IMR-90 (cell line): ENCODE measurements around the gene RHOB. TPM values are rescaled to one million over a fixed set of nuclear protein-coding genes. Genes with fewer than 3 reads are reported as not detected.

Experiments
- ATAC-seq: fragments of 200-7000 bp; cut with Tn5 transposase; 2 replicates; pipeline ENCODE4 v1.9.1; 2020; ENCODE audit warnings: low read depth, mild to moderate bottlenecking, moderate library complexity
- BruUV-seq: library from RNA; stranded (reverse); fragments of 400-500 nt; replicated peaks from 2 replicates; lab custom pipeline; 2021; lab: Mats Ljungman, UMichigan
- CTCF ChIA-PET: fragments of 300-600 bp; formaldehyde crosslinking; extraction: SDS; loops from one replicate; lab custom pipeline; 2021; ENCODE audit warnings: antibody characterized with exemption; lab: Yijun Ruan, JAX
- POLR2A ChIA-PET: fragments of 300-600 bp; sonication (Branson Sonifier 250); formaldehyde crosslinking; loops from one replicate; lab custom pipeline; 2022; ENCODE audit warnings: antibody characterized with exemption; ENCODE audit not compliant: unreplicated experiment; lab: Charles Lee
- DNase-seq: peaks from one replicate; pipeline ENCODE4 v3.0.0; 2013
- H2AFZ ChIP-seq: replicated peaks from 2 replicates; pipeline ENCODE3; 2013; ENCODE audit warnings: low read length, mild to moderate bottlenecking; ENCODE audit not compliant: poor library complexity
- H2AK5ac ChIP-seq: 2 replicates; pipeline ENCODE4 v1.6.1; 2013; ENCODE audit warnings: low read depth, low read length, inconsistent platforms
- H2AK9ac ChIP-seq: replicated peaks from 2 replicates; pipeline ENCODE3; 2013; ENCODE audit warnings: mild to moderate bottlenecking, low read depth, low read length, moderate library complexity; ENCODE audit not compliant: poor library complexity
- H2BK120ac ChIP-seq: 2 replicates; pipeline ENCODE4 v1.6.1; 2013; ENCODE audit warnings: low read depth, low read length, inconsistent platforms
- H2BK15ac ChIP-seq: 3 replicates; pipeline ENCODE4 v1.6.1; 2013; ENCODE audit warnings: low read depth, low read length, inconsistent platforms
- H2BK20ac ChIP-seq: 2 replicates; pipeline ENCODE4 v1.6.1; 2013; ENCODE audit warnings: low read depth, mild to moderate bottlenecking, inconsistent platforms, low read length, moderate library complexity
- H2BK5ac ChIP-seq: 2 replicates; pipeline ENCODE4 v1.6.1; 2013; ENCODE audit warnings: mild to moderate bottlenecking, low read depth, low read length, inconsistent platforms; ENCODE audit not compliant: poor library complexity, severe bottlenecking
- H3K14ac ChIP-seq: replicated peaks from 2 replicates; pipeline ENCODE4 v1.6.1; 2013; ENCODE audit warnings: low read depth, low read length, inconsistent platforms
- H3K18ac ChIP-seq: 2 replicates; pipeline ENCODE4 v1.6.1; 2013; ENCODE audit warnings: low read depth, low read length, control low read depth
- H3K23ac ChIP-seq: 2 replicates; pipeline ENCODE4 v1.6.1; 2013; ENCODE audit warnings: low read depth, low read length, inconsistent platforms
- H3K27ac ChIP-seq: 2 replicates; pipeline ENCODE4 v1.5.1; 2013; ENCODE audit warnings: mild to moderate bottlenecking, control low read depth, low read length; ENCODE audit not compliant: insufficient read depth
- H3K27me3 ChIP-seq: 2 replicates; pipeline ENCODE4 v1.6.1; 2013; ENCODE audit warnings: low read length; ENCODE audit not compliant: control insufficient read depth, insufficient read depth
- H3K36me3 ChIP-seq: 2 replicates; pipeline ENCODE4 v1.6.1; 2013; ENCODE audit warnings: low read length, mixed read lengths; ENCODE audit not compliant: control insufficient read depth, insufficient read depth
- H3K4ac ChIP-seq: 2 replicates; pipeline ENCODE4 v1.6.1; 2013; ENCODE audit warnings: low read depth, low read length, inconsistent platforms
- H3K4me1 ChIP-seq: 2 replicates; pipeline ENCODE4 v1.6.1; 2013; ENCODE audit warnings: low read length, mixed read lengths; ENCODE audit not compliant: control insufficient read depth, insufficient read depth
- H3K4me2 ChIP-seq: 2 replicates; pipeline ENCODE4 v1.6.1; 2013; ENCODE audit warnings: low read depth, mild to moderate bottlenecking, control low read depth, low read length, moderate library complexity
- H3K4me3 ChIP-seq: 2 replicates; pipeline ENCODE4 v1.5.1; 2013; ENCODE audit warnings: low read depth, mild to moderate bottlenecking, control low read depth, low read length, moderate library complexity; ENCODE audit not compliant: insufficient read depth
- H3K56ac ChIP-seq: 2 replicates; pipeline ENCODE4 v1.6.1; 2013; ENCODE audit warnings: low read length, inconsistent platforms; ENCODE audit not compliant: insufficient read depth; ENCODE audit errors: extremely low read depth
- H3K79me1 ChIP-seq, 2 experiments: 2 replicates each; pipeline ENCODE4 v1.6.1; 2013; ENCODE audit warnings: low read length in 2 of 2, inconsistent platforms in 1 of 2, low read depth in 1 of 2
- H3K9ac ChIP-seq: 2 replicates; pipeline ENCODE4 v1.6.1; 2013; ENCODE audit warnings: low read depth, low read length, control low read depth
- H3K9me1 ChIP-seq: 2 replicates; pipeline ENCODE4 v1.6.1; 2013; ENCODE audit warnings: low read length, inconsistent platforms; ENCODE audit not compliant: insufficient read depth
- H3K9me3 ChIP-seq: 2 replicates; pipeline ENCODE4 v1.6.1; 2013; ENCODE audit warnings: low read length; ENCODE audit not compliant: control insufficient read depth, insufficient read depth
- H4K20me1 ChIP-seq: 2 replicates; pipeline ENCODE4 v1.6.1; 2013; ENCODE audit warnings: low read length, inconsistent platforms; ENCODE audit not compliant: insufficient read depth
- H4K5ac ChIP-seq: 2 replicates; pipeline ENCODE4 v1.6.1; 2013; ENCODE audit warnings: mild to moderate bottlenecking, low read depth, low read length, control low read depth
- H4K8ac ChIP-seq, 2 experiments: 2 replicates each; pipeline ENCODE4 v1.6.1; 2013; ENCODE audit warnings: low read depth in 2 of 2, low read length in 2 of 2, control low read depth in 1 of 2, inconsistent platforms in 1 of 2
- H4K91ac ChIP-seq: 2 replicates; pipeline ENCODE4 v1.6.1; 2013; ENCODE audit warnings: low read depth, low read length, inconsistent platforms; ENCODE audit not compliant: insufficient read depth
- BHLHE40 ChIP-seq: fragments of 150-350 bp; IDR thresholded peaks from 2 replicates; pipeline ENCODE4 v1.6.1; 2016; ENCODE audit warnings: mild to moderate bottlenecking, low read depth, low read length
- CHD1 ChIP-seq: IDR thresholded peaks from 2 replicates; pipeline ENCODE4 v1.6.1; 2012; ENCODE audit warnings: low read depth, low read length, improper control_type of control experiment
- FOS ChIP-seq: fragments of 150-350 bp; IDR thresholded peaks from 2 replicates; pipeline ENCODE4 v1.6.1; 2016; ENCODE audit warnings: low read depth, low read length
- MAZ ChIP-seq: IDR thresholded peaks from 2 replicates; pipeline ENCODE4 v1.6.1; 2012; ENCODE audit warnings: low read depth, mild to moderate bottlenecking, low read length, improper control_type of control experiment, moderate library complexity, borderline replicate concordance
- NFE2L2 ChIP-seq: fragments of 150-350 bp; IDR thresholded peaks from 2 replicates; pipeline ENCODE4 v1.6.1; 2016; ENCODE audit warnings: low read depth, mild to moderate bottlenecking, low read length
- RFX5 ChIP-seq: IDR thresholded peaks from 2 replicates; pipeline ENCODE4 v1.8.0; 2012; ENCODE audit warnings: low read depth, mild to moderate bottlenecking, low read length, moderate library complexity
- WGBS, 2 experiments: methylation state at CpG; one replicate each; pipeline versions ENCODE4 v1.1.5 to v1.1.7; 2013; ENCODE audit warnings: missing lambda C conversion rate in 2 of 2; ENCODE audit not compliant: insufficient read length in 1 of 2; ENCODE audit errors: extremely low coverage in 2 of 2; 5-methylcytosine and 5-hydroxymethylcytosine counted together
- dilution Hi-C: fragments of 300-500 bp; cut with HindIII; formaldehyde crosslinking; loops from one replicate; pipeline ENCODE4 v1.14.3; 2018; ENCODE audit warnings: low sequenced_read_pairs; ENCODE audit not compliant: unreplicated experiment
- in situ Hi-C: fragments of 300-500 bp; cut with MboI; formaldehyde crosslinking; loops from 3 replicates; pipeline ENCODE4 v1.14.3; 2019; ENCODE audit warnings: low sequenced_read_pairs, inconsistent platforms, mixed read lengths
- intact Hi-C: fragments of 100-400 bp; cut with micrococcal nuclease; formaldehyde crosslinking; loops from 2 replicates; pipeline ENCODE4 v1.10.0; 2022
- polyA plus RNA-seq, 3 experiments: library from polyadenylated mRNA; depleted of rRNA; stranded (reverse); fragments of >200 nt; gene quantifications; 2 replicates each; pipeline ENCODE4 v1.2.3, GENCODE V29; 2012; ENCODE audit warnings: low replicate concordance in 1 of 3
- total RNA-seq: library from RNA; depleted of rRNA; stranded (reverse); fragments of >200 nt; gene quantifications from 2 replicates; pipeline ENCODE4 v1.2.3, GENCODE V29; 2012
- TF ChIP-seq, protein P1 (sequence below): fragments of 150-350 bp; IDR thresholded peaks from 2 replicates; pipeline ENCODE4 v1.6.1; 2017; ENCODE audit warnings: mild to moderate bottlenecking, antibody characterized with exemption, low read length, low read depth
- TF ChIP-seq, protein P2 (sequence below): conservative IDR thresholded peaks from 2 replicates; pipeline ENCODE4 v1.5.1; 2012; ENCODE audit warnings: mild to moderate bottlenecking, low read depth, low read length, improper control_type of control experiment

RHOB gene
- total and polyA plus RNA-seq, 2 of the 4 experiments (the other 2 are of a cell fraction) = 112 to 149 TPM

DNA sequence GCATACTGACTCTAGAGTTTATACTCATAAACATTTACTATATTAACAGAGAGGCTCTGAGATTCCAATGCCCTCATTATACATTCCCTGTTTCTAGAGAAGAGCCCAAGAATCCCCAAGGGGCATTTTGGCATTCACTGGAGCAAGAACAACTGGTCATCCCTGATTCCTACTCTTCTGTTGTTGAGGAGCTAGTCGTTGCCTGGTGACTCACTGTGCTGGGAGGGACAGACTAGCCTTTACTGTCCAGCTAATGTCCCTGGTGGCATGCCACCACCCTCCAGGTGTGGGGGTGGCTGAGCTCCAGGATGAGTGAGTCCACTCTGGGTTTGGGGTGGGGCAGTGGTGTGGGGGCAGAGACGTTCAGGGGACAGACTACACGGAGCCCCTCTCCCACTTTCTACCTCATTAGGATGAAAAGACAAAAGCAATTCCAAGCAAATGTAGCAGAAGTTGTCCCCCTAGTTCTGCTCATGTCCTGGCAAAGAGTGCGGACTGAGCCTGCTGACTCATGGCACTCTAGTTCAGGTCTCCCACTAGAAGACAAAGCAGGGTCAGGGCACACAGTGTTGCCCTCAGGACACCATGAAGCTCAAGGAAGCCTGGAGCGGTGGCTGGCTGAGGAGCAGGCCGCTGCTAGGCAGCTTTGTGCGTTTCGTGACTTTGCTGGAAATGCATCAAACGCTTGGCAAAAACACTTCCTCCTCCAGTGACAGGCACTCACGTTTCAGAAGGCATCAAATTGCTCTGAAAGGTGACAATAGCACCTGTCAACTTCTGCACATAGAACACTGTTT lies 49.4 kb downstream of the RHOB start:
- H3K27me3 ChIP-seq = no peaks in the 10 kb centered on the region
- no peak overlapping the region for H3K56ac ChIP-seq
- in situ Hi-C loops = no loop called here
- no peaks in the 10 kb centered on the region for H3K36me3 ChIP-seq
- H3K14ac ChIP-seq = no peak overlapping the region; the same call in none of the 2 replicates
- H4K91ac ChIP-seq = no peak overlapping the region; the same call in 1 of the 2 replicates
- no peak overlapping the region for H3K23ac ChIP-seq
- no peaks in the 10 kb centered on the region; the same call in 1 of the 2 replicates for H4K20me1 ChIP-seq
- no peak overlapping the region for H2AK9ac ChIP-seq
- H3K4ac ChIP-seq = peak overlapping the region; percentile 52; the same call in 1 of the 2 replicates
- ChIA-PET CTCF (interaction anchor here (0.7 to 1.4 kb wide), 2 partner anchors 10 to 83 kb away, joined by 3 to 4 read pairs; no protein-coding TSS in a partner anchor), POLR2A (no interaction called here)
- H2AK5ac ChIP-seq = peak overlapping the region; percentile 70
- dilution Hi-C loops = no loop called here
- H2BK5ac ChIP-seq = no peak overlapping the region
- 72% methylated on average over 8 of the region's 10 CpGs; no CpG with 5 or more reads in 1 of the 2 experiments for WGBS, 2 experiments
- peak overlapping the region; percentile 10; the same call in 1 of the 2 replicates for H4K5ac ChIP-seq
- H4K8ac ChIP-seq = no peak overlapping the region
- no peak overlapping the region for H3K4me3 ChIP-seq
- DNase-seq (peak; percentile 68), ATAC-seq (peak; percentile 70)
- TF ChIP-seq BHLHE40 (no peak), NFE2L2 (no peak), FOS (no peak), MAZ (no peak), RFX5 (no peak), CHD1 (no peak)
- TF ChIP-seq, protein P1, sequence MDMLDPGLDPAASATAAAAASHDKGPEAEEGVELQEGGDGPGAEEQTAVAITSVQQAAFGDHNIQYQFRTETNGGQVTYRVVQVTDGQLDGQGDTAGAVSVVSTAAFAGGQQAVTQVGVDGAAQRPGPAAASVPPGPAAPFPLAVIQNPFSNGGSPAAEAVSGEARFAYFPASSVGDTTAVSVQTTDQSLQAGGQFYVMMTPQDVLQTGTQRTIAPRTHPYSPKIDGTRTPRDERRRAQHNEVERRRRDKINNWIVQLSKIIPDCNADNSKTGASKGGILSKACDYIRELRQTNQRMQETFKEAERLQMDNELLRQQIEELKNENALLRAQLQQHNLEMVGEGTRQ = no peak
- TF ChIP-seq, protein P2, sequence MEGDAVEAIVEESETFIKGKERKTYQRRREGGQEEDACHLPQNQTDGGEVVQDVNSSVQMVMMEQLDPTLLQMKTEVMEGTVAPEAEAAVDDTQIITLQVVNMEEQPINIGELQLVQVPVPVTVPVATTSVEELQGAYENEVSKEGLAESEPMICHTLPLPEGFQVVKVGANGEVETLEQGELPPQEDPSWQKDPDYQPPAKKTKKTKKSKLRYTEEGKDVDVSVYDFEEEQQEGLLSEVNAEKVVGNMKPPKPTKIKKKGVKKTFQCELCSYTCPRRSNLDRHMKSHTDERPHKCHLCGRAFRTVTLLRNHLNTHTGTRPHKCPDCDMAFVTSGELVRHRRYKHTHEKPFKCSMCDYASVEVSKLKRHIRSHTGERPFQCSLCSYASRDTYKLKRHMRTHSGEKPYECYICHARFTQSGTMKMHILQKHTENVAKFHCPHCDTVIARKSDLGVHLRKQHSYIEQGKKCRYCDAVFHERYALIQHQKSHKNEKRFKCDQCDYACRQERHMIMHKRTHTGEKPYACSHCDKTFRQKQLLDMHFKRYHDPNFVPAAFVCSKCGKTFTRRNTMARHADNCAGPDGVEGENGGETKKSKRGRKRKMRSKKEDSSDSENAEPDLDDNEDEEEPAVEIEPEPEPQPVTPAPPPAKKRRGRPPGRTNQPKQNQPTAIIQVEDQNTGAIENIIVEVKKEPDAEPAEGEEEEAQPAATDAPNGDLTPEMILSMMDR = no peak
- BruUV-seq = no TSS peak
- peaks cover 15% of the 10 kb centered on the region for H3K4me1 ChIP-seq
- H2BK15ac ChIP-seq = peak overlapping the region; percentile 28; the same call in 2 of the 3 replicates
- H3K9me3 ChIP-seq = no peaks in the 10 kb centered on the region
- 0 out of 2 replicates have a peak overlapping the region, but pooled peaks have one; percentile 3 for H2BK120ac ChIP-seq
- H2BK20ac ChIP-seq = peak overlapping the region; percentile 6
- no peak overlapping the region for H3K4me2 ChIP-seq
- peaks cover 14% of the 10 kb centered on the region for H3K9me1 ChIP-seq
- intact Hi-C loops = no loop called here
- no peak overlapping the region for H3K27ac ChIP-seq
- no peak overlapping the region for H3K9ac ChIP-seq
- no peaks in the 10 kb centered on the region for H3K79me1 ChIP-seq
- H3K18ac ChIP-seq = peak overlapping the region; percentile 71
- peak overlapping the region; percentile 29 for H2AFZ ChIP-seq
